Measurements from ENCODE around the gene KMT2C.
"Not testable (repeated sequence)": the region's sequence is repeated elsewhere in the genome, so short reads cannot be mapped to it uniquely, and the experiment has no call there.

KMT2C gene

DNA sequence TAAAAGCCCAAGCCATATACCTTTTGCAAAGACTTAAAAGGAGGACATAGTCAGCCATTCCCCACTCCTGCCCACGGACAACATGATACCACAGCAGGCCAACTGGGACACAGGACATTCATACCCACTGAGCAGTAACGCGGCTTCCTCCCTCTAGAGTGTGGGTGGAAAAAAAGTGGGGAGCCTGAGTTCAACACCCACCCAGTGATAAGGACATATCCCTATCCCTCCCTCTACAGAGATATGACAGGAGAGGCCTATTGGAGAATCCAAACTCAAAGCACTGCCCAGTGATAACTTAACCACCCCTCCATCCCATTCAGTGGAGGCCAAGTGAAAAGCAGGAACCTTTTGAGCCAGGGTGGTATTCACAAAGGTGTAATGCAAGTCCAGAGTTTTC lies 148.8 kb downstream of the KMT2C start:
- not testable (repeated sequence) for DNase-seq

DNA sequence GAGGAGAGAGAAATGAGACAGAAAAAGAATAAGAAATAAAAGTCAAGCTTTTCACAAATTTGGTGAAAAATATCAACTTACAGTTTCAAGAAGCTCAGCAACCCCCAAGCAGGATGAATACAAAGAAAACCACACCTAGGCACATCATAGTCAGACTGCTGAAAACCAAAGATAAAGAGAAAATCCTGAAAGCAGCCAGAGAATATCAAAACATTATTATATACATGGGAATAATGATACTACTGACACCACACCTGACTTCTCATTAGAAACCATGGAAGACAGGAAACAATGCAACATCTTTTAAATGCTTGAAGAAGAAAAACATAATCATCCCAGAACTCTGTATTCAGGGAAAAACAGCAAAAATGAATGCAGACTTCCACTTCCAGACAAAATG lies 149.6 kb downstream of the KMT2C start:
- not testable (repeated sequence) for DNase-seq

DNA sequence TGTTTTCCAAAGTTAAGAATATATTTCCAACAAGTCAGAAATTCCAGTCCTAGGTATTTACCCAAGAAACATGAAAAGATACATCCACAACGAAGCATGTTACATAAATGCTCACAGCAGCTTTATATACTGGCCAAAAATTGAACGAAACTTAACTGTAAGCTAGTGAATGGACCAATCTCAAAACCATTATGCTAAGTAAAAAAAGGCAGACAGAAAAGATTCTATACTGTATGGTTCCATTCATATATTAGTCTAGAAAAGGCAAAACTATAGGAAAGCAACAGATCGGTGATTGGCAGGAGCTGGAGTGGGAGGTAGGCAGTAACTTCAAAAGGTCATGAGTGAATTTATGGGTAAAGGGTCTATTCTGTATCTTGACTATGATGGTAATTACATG lies 150.8 kb downstream of the KMT2C start:
- not testable (repeated sequence) for DNase-seq

DNA sequence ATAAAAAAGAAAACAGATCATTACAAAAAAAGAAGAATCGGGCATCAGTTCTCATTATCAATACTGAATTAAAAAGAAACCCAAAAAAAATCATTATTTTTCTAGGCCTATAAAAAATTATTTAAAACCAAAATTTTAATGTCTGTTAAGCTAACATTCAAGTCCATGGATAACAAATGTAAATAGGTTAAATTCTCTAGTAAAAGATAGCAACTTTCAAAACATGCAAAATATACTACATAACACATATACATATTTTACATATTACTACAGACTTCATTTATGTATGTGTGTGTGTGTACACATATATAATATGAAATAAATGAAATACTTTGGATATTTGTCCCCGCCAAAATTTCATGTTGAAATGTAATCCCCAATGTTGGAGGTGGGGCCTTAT lies 158.1 kb downstream of the KMT2C start:
- not testable (repeated sequence) for DNase-seq

DNA sequence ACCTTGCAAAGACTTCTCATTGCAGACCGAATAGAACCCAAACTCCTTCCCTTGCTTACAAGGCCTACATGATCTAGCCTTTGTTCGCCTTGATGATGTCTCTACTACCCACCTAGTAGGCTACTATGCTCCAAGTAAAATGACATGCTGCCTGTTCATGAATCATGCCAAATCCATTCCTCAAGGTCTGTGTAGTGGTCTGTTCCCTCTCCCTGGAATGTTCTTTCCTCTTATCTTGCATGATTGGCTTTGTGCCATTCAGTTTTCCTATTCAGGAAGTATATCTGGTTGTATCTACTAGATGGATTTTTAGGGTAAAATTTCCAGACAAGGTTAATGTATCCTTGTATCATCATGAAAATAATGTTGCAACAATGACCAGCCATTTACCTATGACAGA lies 165.4 kb downstream of the KMT2C start:
- DNase-seq, result not testable (repeated sequence)

DNA sequence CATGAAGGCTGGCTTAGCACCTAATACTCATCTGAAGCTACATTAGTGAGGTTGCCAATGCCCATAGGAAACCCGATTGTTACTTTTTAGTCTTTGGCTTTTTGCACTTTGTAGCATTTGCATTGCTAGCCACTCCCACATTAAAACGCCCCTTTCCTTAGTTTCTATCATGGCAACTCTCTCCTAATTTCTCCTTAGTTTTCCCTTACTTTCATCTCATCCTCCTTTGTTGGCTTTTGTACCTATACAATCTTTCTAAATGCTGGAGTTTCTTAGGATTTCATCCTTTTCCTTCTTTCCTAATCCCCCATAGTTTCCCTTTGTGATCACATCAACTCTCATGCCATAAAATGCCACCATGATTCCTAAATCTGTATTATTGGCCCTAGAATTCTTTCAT lies 168.9 kb downstream of the KMT2C start:
- DNase-seq, result not testable (repeated sequence)

DNA sequence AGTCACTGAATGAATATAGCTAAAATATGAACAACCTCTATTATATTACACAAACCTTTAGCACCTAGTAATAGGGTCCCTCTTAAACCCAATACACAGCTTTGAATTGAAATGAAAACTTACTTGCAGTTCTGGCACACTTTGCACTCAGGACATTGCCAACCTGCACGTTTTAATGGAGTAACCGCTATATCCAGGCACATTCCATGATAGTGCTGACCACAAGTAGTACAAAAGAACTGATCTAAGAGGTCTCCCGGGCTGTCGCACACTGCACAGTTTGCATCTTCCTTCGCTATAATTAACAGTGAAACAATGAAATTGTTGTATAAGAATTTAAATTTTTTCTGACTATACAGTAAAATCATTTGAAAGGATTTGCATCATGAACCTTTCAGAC lies 170.9 kb downstream of the KMT2C start:
- DNase-seq, result not testable (repeated sequence)

DNA sequence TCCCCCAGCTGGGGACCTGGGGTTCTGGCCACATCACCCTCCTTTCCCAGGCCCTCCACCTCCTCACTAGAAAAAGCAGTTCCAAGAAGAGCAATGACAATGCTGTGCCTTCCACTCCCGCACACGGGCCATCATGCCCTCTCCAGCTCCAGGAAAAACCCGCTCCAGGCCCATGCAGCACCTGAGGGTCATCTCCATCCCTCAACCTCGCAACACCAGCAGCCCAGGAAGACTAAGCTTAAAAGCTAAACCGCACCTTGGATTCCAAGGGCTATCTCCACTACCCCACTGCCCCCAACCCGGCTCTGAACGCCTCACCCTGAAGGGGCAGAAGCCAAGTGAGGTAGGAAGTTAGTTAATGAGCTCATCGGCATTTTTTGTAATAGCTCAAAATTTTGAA lies 173.7 kb downstream of the KMT2C start:
- not testable (repeated sequence) for DNase-seq

DNA sequence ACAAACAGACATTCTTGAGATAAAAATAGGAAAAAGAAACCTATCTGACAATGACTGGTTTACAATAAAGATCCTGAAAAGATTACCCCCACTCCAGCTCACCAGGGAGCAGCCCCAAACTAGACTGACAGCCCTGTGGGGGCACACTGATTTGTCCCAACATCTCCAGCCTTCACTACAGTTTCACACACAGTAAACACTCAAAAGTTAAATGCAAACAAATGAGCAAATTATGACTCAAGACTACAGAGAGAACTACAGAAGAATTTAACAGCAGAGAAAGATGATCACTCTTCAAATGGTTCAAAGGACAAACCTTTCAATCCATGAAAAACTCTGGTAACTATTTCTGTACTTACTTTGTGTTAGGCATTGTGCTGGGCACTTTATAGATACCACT lies 176.2 kb downstream of the KMT2C start:
- DNase-seq, result not testable (repeated sequence)

DNA sequence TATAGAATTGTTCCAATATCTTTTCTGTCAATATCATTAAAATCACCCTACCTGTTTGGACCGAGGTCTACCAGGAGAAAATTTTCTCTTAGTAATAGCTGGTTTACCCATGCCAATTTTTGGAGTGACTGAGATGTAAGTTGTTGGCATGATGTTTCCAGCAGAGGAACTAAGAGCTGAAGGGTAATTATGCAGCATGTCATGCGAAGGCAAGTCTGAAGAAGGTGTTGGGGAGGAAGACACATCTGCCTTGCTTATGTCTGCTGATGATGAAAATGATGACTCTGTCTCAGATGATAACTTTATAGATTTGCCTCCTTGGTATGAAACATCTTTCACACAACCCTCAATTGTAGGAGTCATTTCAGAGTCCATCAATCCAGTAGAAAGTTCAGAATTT lies 188.0 kb downstream of the KMT2C start:
- DNase-seq, result not testable (repeated sequence)

DNA sequence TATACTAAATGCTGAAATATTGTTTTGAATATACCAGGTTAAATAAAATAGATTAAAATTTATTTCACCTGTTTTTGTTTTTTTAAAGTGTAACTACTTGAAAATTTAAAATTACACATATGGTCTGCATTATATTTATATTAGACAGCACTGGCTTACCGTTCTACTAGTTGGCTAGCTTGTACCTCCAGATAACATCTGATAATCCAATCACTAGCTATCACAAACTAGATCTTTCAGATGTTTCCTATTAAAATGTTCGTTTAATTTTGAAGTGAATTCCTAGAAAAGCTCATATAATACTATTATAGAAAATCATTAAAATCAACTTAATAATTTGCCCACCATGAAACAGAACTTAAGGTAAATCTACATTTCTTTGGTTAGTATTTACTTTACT lies 190.4 kb downstream of the KMT2C start:
- DNase-seq, result not testable (repeated sequence)

DNA sequence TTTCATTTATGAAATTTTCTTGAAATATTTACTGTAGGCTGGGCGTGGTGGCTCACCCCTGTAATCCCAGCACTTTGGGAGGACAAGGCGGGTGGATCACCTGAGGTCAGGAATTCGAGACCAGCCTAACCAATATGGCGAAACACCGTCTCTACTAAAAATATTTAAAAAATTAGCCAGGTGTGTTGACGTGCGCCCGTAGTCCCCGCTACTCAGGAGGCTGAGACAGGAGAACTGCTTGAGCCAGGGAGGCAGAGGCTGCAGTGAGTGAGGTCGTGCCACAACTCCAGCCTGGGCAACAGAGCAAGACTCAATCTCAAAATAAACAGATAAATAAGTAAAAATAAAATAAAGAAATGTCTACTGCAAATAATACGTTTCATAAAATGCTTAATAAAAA lies 192.3 kb downstream of the KMT2C start:
- DNase-seq, result not testable (repeated sequence)

DNA sequence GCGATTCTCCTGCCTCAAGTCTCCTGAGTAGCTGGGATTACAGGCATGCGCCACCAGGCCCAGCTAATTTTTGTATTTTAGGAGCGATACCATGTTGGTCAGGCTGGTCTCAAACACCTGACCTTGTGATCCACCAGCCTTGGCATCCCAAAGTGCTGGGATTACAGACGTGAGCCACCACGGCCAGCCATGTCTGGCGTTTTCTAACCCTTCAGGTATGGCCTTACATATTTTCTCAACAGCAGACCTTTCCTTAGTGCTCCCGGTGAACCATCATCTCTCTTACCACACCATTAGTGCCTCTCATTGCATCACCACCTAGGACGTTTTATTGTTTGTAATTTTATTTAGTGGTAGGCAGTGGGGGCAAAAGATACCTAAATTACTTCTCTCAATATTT lies 194.5 kb downstream of the KMT2C start:
- not testable (repeated sequence) for DNase-seq

DNA sequence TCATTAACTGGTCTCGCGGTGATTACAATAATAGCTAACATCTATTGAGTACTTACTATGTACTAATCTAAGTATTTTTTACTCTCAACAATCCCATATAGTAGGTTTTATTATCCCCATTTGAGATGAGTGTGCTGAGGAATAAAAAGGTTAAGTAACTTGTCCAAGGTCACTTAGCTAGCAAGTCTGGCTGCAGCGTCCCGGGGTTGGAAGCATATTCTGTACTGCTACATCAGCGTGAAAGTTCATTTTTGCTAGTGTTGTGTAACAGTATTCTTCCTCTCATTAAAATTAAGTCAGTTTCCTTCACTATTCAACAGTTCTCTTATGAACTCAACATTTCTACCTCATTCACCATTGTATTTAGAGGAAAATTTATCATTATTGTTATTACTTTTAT lies 199.5 kb downstream of the KMT2C start:
- not testable (repeated sequence) for DNase-seq

DNA sequence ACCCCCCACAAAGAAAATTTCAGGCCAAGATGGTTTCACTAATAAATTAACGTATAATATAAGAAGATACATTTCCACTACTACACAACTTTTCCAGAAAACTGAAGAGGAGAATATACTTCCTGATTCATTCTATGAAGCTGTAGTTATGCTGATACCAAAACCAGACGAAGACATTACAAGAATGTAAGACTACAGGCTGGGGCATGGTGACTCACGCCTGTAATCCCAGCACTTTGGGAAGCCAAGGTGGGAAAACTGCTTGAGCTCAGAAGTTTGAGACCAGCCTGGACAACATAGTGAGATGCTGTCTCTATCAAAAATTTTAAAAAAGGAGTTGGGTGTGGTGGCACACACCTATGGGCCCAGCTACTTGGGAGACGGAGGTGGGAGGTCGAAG lies 201.4 kb downstream of the KMT2C start:
- not testable (repeated sequence) for DNase-seq

DNA sequence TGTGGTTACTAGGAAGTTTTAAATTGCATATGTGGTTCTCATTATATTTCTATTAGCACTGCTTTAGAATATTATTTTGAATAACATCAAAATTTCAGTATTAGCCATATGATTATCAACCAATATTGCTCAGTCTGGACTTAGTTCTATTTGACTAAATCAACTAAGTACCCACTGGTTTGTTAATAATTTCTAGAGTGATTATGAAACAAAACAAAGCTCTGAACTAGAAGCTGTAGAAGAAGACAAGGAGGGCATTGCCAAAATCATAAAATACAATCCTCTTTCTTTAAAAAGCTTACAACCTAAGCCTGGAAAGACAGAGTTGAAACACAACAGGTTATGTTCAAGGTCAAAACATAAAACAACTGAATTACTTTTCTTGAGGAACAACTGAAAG lies 204.7 kb downstream of the KMT2C start:
- DNase-seq, result no peak

DNA sequence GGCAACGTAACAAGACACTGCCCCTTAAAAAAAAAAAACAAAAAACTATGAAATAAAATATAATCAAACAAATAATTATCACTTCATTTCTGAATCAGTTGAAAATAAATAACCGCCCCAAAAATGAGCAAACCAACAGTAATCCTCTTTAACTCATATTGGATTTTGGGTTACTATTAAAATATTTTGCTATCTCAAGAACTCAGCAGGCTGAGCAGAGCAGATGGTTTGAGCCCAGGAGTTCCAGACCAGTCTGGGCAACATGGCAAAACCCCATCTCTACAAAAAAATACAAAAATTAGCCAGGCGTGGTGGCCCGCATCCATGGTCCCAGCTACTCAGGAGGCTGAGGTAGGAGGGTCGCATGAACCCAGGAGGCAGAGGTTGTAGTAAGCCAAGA lies 216.2 kb downstream of the KMT2C start:
- not testable (repeated sequence) for DNase-seq

DNA sequence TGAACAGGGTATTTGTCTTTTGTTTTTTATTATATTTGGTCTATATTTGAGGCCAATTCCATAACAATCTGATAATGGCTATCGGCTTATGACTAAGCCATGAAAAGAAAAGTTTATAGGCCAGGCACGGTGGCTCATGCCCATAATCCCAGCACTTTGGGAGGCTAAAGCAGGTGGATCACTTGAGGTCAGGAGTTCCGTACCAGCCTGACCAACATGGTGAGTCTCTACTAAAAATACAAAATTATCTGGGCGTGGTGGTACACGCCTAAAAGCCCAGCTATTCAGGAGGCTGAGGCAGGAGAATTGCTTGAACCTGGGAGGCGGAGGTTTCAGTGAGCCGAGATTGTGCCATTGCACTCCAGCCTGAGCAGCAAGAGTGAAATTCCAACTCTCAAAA lies 227.0 kb downstream of the KMT2C start:
- DNase-seq, result not testable (repeated sequence)

DNA sequence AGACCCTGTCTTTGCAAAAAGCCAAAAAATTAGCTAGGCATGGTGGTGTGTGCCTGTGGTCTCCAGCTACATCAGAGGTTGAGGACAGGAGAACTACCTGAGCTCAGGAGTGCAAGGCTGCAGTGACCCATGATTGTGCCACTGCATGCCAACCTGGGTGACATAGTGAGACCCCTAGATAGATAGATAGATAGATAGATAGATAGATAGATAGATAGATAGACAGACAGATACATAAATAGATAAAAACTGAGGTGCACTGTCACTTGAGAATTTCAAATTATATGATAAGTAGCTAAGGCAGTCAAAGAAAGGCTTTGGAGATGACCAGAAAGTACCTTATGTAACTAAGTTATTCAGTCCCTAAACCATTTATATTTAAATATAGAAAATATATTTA lies 231.4 kb downstream of the KMT2C start:
- DNase-seq, result not testable (repeated sequence)

DNA sequence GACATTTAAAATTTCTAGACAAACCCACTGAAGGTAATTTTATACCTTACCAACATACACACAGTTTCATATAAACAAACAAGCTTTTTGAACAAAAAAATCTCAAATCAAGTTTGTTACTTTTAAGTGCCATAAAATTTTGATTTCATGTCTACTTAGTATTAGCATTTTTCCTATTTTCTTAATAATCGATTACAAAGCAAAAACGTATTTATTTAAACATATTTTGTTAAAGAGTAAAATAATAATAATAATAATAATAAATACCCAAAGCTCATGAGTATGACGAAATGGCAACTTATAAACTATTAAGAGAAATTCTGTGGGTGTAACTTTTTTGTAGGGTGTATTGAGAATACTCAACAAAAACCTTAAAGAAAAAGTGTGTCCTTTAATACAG lies 232.7 kb downstream of the KMT2C start:
- no peak for DNase-seq

DNA sequence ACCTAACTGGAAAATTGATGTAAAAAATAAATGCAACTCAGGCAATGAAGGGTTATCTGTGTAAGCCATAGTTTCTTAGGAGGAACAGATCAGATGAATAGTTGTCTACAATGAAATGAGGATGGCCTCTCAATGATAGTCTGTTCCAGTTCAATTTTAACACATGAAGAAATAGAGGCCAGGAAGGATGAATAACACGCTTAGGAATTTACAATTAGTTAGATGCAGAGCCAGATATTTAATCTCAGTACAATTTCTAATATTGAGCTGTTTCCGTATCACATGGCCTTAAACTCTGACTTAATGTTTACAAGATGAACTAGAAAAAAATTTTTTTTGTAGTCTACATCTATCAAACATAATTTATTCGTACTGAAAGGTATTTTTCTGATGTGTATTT lies 233.7 kb downstream of the KMT2C start:
- no peak for DNase-seq

DNA sequence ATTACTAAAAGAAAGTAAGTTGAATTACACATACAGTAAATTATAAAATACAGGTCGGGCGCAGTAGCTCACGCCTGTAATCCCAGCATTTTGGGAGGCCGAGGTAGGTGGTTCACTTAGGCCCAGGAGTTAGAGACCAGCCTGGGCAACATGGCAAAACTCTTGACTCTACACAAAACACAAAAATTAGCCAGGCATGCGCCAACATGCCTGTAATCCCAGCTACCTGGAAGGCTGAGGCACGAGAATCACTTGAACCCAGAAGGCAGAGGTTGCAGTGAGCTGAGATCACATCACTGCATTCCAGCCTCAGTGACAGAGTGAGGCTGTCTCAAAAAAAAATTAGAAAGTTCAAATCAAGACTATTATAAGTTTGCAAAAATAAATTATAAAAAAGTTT lies 235.4 kb downstream of the KMT2C start:
- DNase-seq, result no peak

DNA sequence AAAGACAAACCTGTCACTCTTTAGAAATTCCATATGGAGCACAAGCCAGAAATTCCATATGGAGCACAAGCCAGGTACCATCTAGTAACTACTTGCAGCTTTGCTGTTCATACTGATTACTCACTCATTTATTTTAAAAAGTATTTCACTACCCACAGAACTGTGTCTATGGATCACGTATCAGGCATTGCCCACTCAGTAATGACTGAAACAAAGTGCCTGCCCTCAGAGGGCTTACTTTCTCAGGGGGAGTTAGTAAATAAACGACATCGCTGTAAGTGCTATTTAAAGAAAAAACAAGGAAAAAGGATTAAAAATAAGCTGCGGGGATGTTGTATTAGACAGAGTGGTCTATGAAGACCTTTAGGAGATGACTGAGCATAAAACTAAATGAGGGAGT lies 239.4 kb downstream of the KMT2C start:
- DNase-seq, result no peak

DNA sequence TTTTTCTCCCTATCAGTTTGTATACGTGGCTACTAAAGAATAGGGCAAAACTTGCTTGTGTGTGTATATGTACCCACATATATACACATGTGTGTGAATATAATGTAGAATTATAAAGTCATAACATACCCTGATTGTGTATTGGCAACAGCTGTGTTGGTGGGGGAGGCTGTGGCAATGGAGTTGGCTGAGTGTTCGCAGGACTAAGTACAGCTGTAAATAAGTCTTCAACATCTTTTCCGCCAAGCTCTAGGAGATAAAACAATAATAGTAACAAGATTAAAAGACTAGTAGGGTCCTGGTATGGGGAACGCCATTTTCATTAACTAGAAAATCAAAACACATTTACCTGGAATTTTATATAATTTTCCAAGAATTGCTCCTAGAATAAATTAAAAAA lies 241.9 kb downstream of the KMT2C start:
- DNase-seq, result no peak

DNA sequence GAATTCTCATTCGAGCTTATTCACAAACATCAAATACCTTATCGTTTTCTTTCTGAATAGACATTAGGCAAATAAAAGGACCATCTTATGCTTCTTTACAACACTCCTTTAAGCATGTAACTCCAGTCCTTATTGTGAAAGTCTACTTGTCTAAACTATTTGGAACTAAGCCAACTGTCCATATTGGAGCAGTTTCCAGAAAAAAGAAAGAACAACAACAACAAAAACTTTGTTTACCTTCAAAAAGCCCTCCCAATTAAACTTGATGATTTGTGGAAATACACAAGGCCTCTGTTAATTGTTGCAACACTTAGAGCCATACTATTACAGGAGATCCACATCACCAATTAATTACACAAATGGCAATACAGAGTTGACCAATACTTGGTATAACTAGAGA lies 246.7 kb downstream of the KMT2C start:
- DNase-seq, result no peak

DNA sequence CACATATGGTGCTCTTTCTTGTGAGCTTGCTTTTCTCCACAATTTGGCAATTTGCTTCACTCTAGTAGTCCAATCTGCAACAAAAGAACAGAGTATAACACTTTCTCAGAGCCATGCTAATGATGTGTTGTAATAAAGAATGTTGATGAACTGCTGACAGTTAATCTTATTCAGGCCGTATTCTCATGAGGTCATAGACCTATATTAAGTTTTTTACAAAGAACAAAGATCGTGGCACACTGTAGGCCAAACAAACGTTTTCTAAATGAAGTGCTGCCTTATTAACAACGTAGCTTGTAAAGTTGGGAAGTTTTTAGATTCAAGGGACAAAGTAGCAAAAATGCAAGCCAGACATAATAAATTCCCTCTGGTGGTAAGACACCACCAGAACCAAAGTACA lies 250.2 kb downstream of the KMT2C start:
- DNase-seq, result no peak

Measured in stimulated activated naive CD4-positive, alpha-beta T cell treated with Interleukin-2 at 50 U/mL for 16 hours (primary cell).